A549 treated with AZD9567 at 1 μM for 4 hours (cell line): ENCODE data around the gene RPL36. TPM values are rescaled to one million over a fixed set of nuclear protein-coding genes. Genes with fewer than 3 reads are reported as not detected.

Experiments used
- total RNA-seq: library from RNA; stranded (reverse); fragments of 200-300 nt; extraction: Qiagen RNA extraction; gene quantifications from 5 replicates; pipeline ENCODE4 v1.2.3, GENCODE V29; 2022; ENCODE audit not compliant: insufficient read depth

The RPL36 gene
- 696 to 858 TPM (median 802 TPM) in 5 replicates for total RNA-seq

GRCh38 chr19:5690125-5690954 is at the start of gene RPL36:
Gene RPL36, plus strand, starts transcription at chr19:5690295. Its CDS starts 213 bp downstream, at chr19:5690508.

GRCh38 chr19:5680437-5681368 is 9.4 kb upstream of the RPL36 start, which contains the start of the genes HSD11B1L and MICOS13:
Gene HSD11B1L, plus strand, starts transcription at chr19:5681027. Its CDS starts 3,806 bp downstream, at chr19:5684833.
Gene MICOS13, minus strand, starts transcription at chr19:5680516. Its CDS starts 30 bp downstream, at chr19:5680486.

GRCh38 chr19:5719961-5720790 is 30.1 kb downstream of the RPL36 start, which contains the start of the genes CATSPERD and LONP1:
Gene CATSPERD, plus strand, starts transcription at chr19:5720637. Its CDS starts 101 bp downstream, at chr19:5720738.
Gene LONP1, minus strand, starts transcription at chr19:5720146. Its CDS starts 14 bp downstream, at chr19:5720132.

Other genes with a start within 250 kb of the RPL36 start
- not detected in 5 replicates for gene ZNRF4, start 234.9 kb upstream of the RPL36 start, total RNA-seq
- gene TINCR, start 122.3 kb upstream of the RPL36 start, total RNA-seq, result 2.1 to 3.5 TPM (median 2.6 TPM) in 5 replicates
- gene SAFB2, start 67.5 kb upstream of the RPL36 start, total RNA-seq, result 26.0 to 44.1 TPM (median 36.0 TPM) in 5 replicates
- 47.5 to 53.0 TPM (median 50.0 TPM) in 5 replicates for gene SAFB, start 67.2 kb upstream of the RPL36 start, total RNA-seq
- gene MICOS13, start 9.8 kb upstream of the RPL36 start, total RNA-seq, result 42.8 to 72.7 TPM (median 69.3 TPM) in 5 replicates
- gene HSD11B1L, start 9.3 kb upstream of the RPL36 start, total RNA-seq, result 1.7 to 6.2 TPM (median 5.4 TPM) in 5 replicates
- 46.9 to 66.8 TPM (median 60.7 TPM) in 5 replicates for gene LONP1, start 29.9 kb downstream of the RPL36 start, total RNA-seq
- gene CATSPERD, start 30.3 kb downstream of the RPL36 start, total RNA-seq, result not detected in 5 replicates
- gene PRR22, start 94.5 kb downstream of the RPL36 start, total RNA-seq, result 2.8 to 3.1 TPM (median 2.8 TPM) in 4 of 5 replicates, not detected in the other
- 21.5 to 33.3 TPM (median 30.4 TPM) in 5 replicates for gene DUS3L, start 100.9 kb downstream of the RPL36 start, total RNA-seq
- gene NRTN, start 114.8 kb downstream of the RPL36 start, total RNA-seq, result 0.71 to 1.2 TPM (median 0.86 TPM) in 4 of 5 replicates, not detected in the other
- gene FUT6, start 149.4 kb downstream of the RPL36 start, total RNA-seq, result not detected in 5 replicates
- gene FUT3, start 161.2 kb downstream of the RPL36 start, total RNA-seq, result 0.06 TPM in 1 of 5 replicates, not detected in the others
- gene FUT5, start 180.2 kb downstream of the RPL36 start, total RNA-seq, result not detected in 5 replicates
- 208 to 299 TPM (median 293 TPM) in 5 replicates for gene NDUFA11, start 213.5 kb downstream of the RPL36 start, total RNA-seq
- gene VMAC, start 214.6 kb downstream of the RPL36 start, total RNA-seq, result 0.48 to 0.86 TPM (median 0.71 TPM) in 4 of 5 replicates, not detected in the other
- 1.0 to 2.4 TPM (median 1.2 TPM) in 5 replicates for gene CAPS, start 224.0 kb downstream of the RPL36 start, total RNA-seq